NCI-H1105 treated with DMSO at 0.1 percent for 48 hours (cell line): ENCODE measurements around the gene SERPINE2.

ENCODE experiments used
- DNase-seq: peaks from one replicate; lab custom pipeline; 2025; lab: John Stamatoyannopoulos, UW

The SERPINE2 gene

DNA sequence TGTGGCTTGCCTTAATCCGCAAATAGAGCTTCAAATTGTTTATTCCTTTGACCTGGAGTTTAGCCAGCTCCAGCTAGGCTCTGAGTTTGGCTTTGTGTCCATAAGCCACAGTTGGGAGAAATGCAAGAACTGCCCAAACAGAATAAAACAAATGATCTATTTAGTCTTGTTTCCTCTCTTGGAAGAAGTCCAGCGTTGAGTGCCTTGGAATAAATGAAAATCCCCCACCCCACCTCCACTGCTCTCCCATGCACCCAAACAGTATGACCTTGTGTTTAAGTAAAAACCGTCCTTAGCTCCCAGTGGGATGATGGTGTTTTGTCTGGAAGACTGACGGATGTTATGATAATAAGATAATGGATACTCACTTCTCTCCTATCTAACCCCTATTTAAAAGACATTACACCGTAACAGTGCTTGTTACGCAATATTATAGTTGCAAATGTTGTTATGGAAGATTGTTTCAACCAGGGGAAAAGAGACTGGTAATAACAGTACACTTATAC lies 3.2 kb upstream of the SERPINE2 start:
- peak; percentile 66 for DNase-seq

DNA sequence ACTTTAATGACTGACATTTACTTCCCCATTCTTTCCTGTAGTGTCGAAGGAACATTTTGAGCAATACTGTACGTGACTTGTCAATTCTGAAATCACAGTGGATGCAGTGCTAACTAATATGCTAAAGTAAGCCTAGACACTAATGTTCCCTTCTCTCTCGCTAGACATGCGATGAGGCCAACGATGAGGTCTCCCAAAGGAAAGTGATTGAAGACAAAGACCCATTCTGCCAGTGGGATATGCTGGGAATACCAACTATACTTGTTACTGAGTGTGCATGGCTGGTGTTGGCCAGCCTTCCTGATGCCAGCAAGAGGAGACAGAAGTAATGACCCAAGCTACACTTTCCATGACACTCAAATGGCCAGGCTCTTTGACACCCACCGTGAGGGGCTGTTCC lies 2.5 kb upstream of the SERPINE2 start:
- DNase-seq, result no peak

DNA sequence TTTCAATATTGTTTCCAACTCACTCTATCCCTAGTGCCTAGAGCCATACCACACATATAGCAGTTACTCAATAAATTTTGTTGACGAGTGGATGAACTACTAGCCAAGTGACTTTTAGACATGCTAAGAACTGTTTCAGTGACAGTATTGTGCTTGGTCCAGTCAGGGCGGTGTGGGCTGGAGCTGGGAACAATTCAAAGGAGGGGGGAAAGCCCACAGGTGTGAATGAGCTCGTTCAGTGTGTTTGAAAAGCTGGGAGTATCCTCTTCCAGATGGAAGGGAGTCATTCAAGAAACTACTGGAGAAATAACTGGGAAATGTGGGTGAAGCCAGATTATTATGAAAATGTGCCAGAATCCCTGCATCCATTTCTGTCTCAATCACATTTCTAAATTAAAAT lies 1.7 kb upstream of the SERPINE2 start:
- DNase-seq, result no peak

DNA sequence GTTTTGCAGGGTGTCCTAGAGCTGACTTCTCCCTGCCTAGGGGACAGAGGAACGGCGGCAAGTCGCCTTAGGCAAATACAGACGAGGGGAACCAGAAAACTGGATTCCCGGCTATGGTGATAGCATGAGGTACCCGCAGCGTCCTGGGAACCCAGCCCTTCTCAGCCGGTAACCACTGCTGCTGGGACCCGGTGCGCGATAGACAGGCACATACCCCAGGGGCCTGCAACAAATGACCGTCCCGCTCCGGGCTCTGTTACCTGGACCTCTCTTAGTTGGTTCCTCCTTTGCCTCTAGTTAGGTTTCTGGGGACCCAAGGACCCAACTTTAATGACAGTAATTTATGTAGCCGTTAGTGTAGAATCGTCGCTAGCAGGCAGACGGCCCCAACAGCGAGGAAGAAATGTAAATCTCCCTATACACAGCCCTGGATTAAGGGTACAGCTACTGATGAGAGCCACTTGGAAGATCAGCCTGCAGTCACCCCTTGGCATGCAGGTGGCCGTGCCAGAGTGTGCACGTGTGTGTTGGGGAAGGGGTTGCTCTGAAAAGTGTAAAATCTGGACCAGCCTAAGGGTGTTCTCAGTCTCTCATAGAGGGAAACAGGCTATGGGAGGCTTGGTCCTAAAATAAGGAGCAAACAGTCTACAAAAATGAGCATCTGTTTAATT lies 819 bp upstream of the SERPINE2 start:
- DNase-seq, result no peak

DNA sequence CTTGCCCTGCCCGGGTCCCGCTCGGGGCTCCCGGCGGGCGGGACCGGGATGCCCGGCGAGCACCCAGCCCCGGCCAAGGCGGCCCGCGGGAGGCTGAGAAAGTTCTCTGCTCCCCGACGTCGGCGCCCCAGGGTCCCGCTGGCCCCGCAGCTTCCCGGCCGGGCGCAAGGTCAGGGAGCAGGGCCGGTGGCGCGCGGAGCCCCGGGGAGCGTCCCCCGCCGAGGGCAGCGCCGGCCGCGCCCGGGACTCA lies 331 bp downstream of the SERPINE2 start:
- DNase-seq, result no peak

DNA sequence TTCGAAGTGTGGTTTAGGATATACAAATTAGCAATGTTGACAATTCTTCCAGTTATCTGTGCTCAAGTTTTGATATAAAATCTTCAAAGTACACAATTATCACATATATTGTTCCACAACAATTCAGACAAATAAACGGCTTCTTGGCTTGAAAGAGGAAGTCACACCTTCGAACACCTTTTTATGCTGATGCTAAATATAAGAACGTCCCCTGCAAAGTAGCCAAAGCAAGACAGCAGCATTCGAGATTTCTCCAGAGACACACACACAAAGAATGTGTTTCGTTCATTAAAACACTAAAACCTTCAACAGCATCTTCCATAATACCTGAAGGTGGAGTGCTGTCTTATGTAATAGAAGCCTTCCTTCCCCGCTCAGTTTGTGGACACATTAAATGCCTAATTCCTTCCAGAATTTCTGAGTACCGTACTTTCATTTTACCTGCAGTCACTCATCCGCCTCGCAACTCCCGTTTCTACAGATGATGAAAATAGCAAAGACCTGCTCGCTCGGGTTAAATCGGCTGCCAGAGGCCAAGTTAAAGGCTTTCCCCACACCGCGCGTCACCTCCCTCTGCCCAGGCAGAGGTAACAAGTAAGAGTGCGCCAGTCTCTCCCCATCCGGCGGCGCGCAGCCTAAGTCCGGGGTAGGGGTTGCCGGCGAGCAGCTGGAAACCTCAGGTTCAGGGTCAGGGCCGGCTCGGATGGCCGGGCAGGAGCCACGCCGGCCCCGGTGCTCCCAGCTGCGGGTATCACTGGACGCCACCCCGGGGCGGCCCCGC lies 847 bp downstream of the SERPINE2 start:
- peak; percentile 46 for DNase-seq

DNA sequence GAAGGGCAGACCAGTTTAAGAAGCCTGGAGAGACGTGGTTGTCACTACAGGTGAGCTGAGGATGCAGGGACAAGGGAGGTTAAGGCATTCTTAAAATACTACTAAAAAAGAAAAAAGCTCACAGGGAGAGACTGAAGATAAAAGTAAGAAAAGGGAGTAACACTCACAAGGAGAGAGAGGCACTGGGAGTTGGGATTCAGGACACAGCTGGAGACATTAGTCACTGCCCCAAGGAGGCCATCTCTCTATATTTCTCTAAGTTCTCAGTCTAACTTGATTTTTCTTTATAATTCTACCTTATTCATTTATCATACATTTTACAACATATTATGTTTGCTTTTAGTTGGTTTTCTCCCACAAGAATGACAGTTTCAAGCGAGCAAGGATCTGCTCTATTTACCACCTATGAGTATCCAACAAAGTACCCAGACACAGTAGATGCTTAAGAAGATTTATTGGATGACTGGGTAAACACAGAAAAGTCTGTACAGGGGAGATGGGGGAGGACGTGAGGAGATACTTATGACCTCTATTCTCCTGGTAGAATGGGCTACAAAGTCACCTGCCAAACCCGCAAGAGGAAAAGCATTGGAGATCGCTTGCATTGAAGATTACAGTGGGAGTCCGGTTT lies 2.2 kb downstream of the SERPINE2 start:
- no peak for DNase-seq

DNA sequence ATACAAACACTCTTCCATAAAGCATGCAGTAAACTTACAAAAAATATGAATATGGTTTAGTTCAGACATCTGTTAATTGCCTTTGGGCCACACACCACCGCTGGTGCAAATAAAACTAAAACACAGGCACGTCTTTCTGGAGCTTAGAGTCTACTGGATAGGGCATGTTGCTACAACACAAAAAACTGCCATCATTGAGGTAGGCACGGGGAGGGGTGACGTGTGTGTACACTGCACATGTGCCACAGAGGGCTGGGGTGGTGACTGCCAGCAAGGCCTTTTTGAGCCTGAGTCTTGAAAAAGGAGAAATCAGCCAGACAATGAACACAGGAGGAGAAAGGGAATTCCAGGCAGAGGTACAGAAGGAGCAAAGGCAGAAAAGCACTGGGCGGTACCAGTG lies 5.1 kb downstream of the SERPINE2 start:
- no peak for DNase-seq

DNA sequence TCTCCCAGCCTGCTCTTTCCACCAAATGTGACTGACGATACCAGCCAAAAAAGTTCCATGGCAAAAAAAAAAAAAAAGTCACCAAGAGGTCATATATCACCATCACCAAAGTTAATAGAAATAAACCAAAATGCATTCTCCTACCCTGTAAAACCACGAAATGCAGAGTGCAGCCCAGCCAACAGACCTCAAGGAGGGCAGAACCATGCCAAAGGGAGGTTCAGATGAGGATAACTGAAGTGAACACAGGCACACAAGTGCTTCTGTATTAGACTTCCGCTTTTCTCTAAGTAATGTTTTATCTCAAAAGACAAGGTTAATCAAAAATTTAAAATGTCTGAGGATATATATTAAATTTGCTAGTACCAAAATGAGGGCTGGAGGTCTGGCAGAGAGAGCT lies 5.5 kb downstream of the SERPINE2 start:
- DNase-seq, result no peak

DNA sequence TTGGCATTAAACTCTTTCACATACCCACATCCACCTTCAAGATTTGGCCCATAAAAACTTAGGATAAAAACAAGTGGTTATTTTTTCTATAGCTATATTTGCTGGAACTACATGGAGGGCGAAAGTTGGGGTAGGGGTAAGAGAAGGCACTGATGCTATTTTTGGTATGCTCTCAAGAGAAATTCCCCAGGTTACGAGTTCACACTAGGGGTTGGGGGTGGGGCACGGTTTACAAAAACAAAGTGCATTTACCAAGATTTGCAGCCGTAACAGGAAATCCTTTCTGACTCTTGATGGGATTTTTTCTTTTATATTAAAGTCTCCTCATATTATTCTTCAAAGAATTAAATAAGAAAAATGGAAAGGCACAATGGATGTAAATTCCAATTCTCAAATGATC lies 6.8 kb downstream of the SERPINE2 start:
- no peak for DNase-seq

DNA sequence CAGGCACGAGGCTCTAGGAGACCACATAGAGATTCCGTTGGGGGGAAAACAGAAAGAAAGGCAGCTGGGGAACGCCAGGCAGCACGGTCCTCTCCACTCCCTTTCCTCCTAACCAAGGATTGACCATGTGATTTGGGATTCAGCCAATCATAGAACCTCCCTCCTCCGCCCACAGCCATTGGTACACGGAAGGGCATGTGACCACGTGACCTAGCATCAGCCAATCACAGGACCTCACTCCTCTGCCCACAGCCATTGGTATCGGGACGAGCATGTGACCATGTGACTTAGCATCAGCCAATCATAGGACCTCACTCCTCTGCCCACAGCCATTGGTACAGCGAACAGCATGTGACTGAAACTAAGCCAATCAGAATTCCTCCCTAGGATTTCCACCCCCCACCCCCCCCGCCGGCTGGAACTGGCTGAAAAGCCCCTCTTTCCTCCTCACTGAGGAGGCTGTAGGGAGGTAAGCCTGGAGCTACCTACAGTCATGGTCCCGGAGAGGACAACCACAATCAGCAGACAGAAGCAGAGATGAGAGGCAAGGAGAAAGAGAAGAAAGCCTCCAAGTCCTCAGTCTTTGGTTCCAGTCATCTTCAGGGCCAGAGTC lies 7.6 kb downstream of the SERPINE2 start:
- no peak for DNase-seq

DNA sequence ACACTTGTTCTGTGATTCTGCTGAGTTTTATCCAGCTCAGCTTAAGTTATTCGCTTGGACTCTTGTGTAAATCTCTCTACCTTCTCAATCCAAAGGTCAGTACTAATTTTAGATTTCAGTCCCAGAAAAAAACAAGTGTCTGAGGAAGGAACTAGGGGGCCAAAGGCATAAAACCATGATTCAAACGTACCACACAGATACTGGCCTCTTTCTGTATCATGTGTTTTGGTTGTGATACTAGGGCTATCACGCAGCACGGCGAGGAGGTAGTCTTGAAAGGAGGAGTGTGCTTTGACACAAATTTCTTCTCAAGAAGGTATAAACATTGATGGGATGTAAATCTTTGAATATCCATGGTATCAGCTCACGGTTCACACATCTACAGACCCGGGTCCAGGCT lies 8.3 kb downstream of the SERPINE2 start:
- no peak for DNase-seq

DNA sequence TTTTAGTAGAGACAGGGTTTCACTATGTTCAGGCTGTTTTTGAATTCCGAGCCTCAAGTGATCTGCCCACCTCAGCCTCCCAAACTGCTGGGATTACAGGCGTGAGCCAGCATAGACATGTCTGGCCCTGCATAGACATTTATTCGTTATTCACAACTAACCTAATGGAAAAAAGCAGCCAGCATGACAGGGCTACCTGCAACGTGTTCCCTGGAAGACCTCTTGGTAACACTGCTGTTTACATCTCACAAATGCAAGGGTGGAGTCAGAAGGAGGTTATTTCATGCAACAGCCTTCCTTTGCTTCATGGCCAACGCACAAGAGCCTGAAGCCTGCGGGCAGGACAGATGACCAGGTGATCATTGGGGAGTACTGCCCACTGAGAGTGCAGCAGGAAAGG lies 9.2 kb downstream of the SERPINE2 start:
- no peak for DNase-seq

DNA sequence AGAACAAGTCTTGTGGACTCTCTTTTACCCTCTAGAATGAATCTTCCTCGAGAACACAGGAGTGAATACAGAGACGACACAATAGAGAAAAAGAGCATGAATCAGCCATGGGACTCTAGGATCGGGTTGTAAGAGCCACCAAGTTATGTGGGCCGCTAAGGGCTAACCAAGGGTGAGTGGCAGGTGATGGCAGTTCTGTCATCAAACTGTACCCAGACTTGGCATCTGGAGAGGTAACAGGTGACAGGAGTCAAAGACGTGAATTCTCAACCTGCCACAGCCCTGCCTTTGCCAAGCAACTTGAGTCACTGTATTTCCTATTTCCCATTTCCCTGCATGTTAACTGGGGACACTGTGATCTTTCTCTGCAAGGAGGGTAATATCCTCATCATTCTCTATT lies 11.2 kb downstream of the SERPINE2 start:
- DNase-seq, result no peak

DNA sequence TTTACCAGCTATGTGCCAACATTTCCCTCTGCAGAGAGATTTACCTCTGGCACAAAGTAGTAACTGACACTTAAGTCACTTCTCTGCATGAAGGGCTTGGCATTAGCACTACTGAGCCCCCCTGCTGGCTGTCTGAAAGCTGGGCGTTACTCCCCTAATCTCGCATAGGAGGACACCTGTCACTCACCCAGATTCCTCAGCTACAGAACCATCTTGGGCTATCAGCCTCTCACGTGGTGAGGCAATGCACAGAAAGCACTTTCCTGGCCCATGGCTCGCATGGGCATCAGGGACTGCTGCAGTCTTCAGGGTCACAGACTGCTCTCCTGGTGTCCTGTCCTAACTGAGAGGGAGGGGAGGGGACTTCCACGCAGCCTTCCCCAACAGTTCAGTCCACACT lies 12.0 kb downstream of the SERPINE2 start:
- DNase-seq, result no peak

DNA sequence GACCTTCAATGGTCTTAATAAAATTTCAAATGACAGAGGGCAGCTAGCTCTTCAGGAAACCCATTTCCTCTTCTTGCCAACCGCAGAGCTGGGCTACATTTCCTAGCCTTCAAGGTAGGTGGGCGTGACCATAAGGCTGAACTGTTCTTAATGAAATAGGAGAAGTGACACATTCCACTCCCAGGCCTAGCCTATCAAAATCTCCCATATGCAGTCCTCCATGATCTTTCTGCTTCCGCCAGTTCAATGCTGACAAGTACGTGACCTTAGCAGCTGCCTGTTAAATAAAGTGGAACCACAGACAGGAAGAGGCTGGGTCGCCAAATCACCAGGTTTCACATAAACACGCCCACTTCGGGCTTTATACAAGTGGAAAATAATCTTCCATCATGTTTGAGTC lies 13.2 kb downstream of the SERPINE2 start:
- DNase-seq, result no peak

DNA sequence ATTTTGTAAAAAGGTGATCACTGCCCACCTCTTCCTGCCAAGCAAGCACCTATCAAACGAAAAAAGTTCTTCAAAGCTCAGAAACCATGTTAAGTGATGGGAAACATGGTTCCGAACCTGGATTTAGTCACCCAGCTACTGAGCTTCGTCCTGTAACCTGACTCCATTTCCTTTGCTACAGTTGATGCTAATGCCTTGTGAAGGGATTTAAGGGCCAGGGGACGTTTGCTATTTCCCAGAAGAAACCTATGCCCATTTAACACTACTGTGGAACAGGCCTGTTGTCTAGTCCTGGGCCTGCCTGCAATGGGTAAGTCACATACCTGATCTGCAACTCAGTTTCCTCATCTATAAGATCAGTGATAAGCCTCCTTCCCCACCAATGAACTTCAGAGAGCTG lies 14.8 kb downstream of the SERPINE2 start:
- DNase-seq, result no peak

DNA sequence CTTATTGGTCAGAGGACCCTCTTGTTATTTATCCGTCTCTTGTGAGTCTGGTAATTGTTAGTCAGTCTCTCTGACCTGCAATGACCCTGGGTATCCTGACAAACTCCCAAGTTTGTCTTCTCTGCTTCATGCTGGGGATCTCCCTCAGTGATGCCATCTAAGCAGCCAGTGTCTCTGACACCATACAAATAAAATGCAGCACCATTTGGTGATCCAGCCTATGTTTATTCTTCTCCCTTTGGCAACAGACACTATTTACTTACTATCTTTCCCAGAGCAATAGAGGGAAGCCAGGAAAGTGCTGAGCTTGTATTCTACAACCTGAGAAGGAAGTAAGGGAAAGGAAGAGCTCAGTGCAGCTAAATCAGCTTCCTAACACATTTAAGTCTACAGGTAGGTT lies 15.9 kb downstream of the SERPINE2 start:
- no peak for DNase-seq

DNA sequence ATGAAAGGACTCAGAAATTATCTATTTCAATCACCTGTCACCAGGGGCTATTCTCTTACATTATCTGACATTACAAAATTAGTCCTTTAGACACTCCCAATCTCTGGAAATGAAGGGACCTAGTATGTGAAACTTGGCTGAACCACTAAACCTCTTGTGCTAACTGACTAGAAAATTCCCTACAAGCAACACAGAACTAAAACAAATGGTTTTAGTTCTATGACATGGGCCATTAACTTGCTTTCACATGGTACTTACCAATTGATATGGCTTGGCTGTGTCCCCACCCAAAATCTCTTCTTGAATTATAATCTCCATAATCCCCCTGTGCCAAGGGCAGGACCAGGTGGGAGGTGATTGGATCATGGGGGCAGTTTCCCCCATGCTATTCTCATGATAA lies 16.6 kb downstream of the SERPINE2 start:
- no peak for DNase-seq

DNA sequence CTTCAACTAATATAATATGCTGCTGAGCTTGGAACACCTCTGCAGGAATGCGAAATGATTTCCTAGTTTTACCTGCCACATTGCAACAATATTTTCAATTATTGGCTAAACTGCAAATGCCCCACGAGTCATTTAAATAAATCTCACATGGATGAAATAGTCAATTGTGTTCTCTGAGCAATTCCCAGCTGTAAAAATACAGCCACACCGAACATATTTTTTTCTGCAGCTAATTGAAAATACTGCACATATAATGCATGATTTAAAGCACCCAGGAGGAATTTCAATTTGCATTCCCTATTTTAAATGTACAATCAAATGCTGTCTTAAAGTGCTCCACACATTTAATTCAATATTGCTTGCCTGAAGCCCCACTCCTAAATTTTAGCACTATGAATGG lies 18.6 kb downstream of the SERPINE2 start:
- no peak for DNase-seq

DNA sequence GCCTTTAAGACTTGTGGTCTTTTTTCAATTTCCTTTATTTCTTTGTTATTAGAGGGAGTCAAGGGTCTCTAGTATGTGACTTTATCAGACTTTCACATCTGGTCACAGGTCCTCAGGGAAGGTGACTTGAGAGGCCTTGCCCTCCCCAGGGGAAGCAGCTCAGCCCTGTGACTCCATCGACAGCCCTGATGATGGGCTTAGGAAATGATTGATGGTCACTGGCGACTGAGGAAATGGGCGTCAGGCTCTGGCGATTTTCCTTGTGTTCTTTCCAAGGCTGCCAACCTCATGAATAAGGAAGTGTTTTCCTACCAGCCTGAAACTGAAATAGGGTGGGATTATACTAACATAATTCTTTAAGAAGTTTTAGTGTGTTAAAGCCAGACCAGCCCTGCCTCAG lies 21.1 kb downstream of the SERPINE2 start:
- no peak for DNase-seq

DNA sequence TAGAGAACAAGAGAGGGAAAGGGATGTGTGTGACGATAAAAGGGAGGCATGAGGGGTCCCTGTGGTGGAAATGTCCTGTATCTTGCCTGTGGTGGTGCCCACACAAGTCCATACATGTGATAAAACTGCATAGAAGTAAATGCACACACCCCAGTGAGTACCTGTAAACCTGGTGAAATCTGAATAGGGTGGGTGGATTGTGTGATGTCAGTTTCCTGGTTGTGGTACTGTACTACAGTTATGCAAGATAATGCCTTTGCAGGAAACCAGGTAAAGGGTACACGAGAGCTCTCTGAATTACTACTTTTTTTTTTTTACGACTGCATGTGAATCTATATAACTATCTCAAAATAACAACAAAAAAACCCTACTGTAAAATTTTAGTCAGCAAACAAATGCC lies 22.1 kb downstream of the SERPINE2 start:
- DNase-seq, result no peak

DNA sequence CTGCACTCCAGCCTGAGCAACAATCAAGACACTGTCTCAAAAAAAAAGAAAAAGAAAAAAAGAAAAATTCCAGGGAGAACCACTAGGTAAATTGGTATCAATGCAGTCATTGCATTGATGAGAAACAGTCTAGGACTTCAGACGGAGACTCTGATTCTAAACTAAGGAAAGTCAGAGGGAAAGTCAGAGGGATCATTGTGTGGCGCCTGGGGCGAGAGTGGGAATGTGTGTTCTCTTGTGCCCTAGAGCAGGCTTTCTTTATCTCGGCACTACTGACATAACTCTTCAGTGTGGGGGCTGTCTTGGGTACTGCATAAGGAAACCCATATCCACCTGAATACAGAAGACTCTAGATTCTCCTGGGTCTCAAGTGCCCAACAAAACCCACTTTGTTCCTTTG lies 24.8 kb downstream of the SERPINE2 start:
- no peak for DNase-seq
